Measurements from ENCODE around the gene AOC1. TPM values are rescaled to one million over a fixed set of nuclear protein-coding genes. Genes with fewer than 3 reads are reported as not detected.

The AOC1 gene
- total RNA-seq, 4 donors from 2014 or later = 0.69 TPM; not detected in 2

GRCh38 chr7:150879345-150879744, 27.0 kb downstream of the AOC1 start:
- H3K36me3 ChIP-seq = no peaks in the 10 kb centered on the region
- H3K27ac ChIP-seq = no peak overlapping the region
- peaks cover 0 to 30% (median 0%) of the 10 kb centered on the region in 3 donors for H3K9me3 ChIP-seq
- H3K27me3 ChIP-seq = no peaks in the 10 kb centered on the region
- no peak overlapping the region for H3K4me3 ChIP-seq
- peaks cover 0 to 21% (median 4%) of the 10 kb centered on the region in 3 donors for H3K4me1 ChIP-seq
- ATAC-seq = no peak
- TF ChIP-seq EP300 (IDR thresholded peaks at IDR 0.05) = no peak
- no peak for TF ChIP-seq POLR2AphosphoS5 (IDR thresholded peaks at IDR 0.05)
- TF ChIP-seq POLR2A (IDR thresholded peaks at IDR 0.05) = no peak
- TF ChIP-seq, protein P1, sequence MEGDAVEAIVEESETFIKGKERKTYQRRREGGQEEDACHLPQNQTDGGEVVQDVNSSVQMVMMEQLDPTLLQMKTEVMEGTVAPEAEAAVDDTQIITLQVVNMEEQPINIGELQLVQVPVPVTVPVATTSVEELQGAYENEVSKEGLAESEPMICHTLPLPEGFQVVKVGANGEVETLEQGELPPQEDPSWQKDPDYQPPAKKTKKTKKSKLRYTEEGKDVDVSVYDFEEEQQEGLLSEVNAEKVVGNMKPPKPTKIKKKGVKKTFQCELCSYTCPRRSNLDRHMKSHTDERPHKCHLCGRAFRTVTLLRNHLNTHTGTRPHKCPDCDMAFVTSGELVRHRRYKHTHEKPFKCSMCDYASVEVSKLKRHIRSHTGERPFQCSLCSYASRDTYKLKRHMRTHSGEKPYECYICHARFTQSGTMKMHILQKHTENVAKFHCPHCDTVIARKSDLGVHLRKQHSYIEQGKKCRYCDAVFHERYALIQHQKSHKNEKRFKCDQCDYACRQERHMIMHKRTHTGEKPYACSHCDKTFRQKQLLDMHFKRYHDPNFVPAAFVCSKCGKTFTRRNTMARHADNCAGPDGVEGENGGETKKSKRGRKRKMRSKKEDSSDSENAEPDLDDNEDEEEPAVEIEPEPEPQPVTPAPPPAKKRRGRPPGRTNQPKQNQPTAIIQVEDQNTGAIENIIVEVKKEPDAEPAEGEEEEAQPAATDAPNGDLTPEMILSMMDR (IDR thresholded peaks at IDR 0.05) = no peak

DNA sequence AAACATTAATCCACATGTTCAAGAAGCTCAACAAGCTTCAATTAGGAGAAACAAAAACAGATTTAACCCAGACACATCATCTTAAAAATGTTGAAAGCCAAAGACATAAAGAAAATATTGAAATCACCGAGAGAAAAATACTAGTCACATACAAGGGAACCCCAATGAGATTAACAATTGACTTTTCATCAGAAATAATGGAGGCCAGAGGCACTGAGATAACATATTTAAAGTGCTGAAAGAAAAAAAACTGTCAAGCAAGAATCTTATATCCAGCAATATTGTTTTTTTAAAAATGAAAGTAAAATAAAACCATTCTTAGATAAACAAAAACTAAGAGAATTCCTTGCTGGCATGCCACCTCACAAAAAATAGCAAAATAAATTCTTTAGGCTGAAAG, 28.9 kb downstream of the AOC1 start:
- no peak overlapping the region for H3K27ac ChIP-seq
- no peak overlapping the region for H3K4me3 ChIP-seq
- TF ChIP-seq POLR2AphosphoS5 (IDR thresholded peaks at IDR 0.05) = no peak
- TF ChIP-seq, protein P1 (IDR thresholded peaks at IDR 0.05) = no peak
- no peak for TF ChIP-seq POLR2A (IDR thresholded peaks at IDR 0.05)
- no peak for TF ChIP-seq EP300 (IDR thresholded peaks at IDR 0.05)
- H3K27me3 ChIP-seq = no peaks in the 10 kb centered on the region
- no peaks in the 10 kb centered on the region for H3K36me3 ChIP-seq
- no peak for ATAC-seq
- peaks cover 0 to 13% (median 4%) of the 10 kb centered on the region in 3 donors for H3K4me1 ChIP-seq
- peaks cover 0 to 34% (median 0%) of the 10 kb centered on the region in 3 donors for H3K9me3 ChIP-seq
- whole genome bisulfite sequencing, 2 donors (ENCODE audit: low coverage in 1 of 2) = 92% methylated on average over 1 of the region's 1 CpG; no CpG with 5 or more reads in 1 of the 2 donors

DNA sequence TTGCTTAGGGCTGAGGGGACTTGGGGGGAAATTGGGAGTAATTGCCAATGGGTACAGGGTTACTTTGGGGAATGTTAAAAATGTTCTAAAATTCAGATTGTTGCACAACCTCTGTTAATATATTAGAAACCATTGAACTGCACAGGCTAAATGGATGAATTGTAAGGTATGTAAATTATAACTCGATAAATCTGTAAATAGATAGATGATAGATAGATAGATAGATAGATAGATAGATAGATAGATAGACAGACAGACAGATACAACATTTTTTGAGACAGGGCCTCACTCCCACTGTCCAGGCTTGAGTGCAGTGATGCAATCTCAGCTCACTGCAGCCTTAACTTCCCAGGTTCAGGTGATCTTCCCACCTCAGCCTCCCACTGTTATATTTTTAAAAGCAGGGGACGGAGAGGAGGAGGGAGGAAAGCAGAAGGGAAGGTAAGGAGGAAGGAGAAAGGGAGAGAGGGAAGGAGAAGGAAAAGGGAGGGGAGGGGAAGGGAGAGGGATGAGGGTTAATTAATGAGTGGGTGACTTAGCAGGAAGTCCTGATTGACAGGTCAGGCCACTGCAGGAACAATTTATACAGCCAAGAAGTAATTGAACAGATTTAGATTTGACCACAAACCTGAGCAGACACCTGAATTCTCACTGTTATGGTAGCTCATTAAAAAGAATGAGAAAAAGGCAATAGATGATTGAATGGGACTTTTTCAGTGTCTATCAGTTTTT, 38.7 kb downstream of the AOC1 start:
- WGBS, 2 donors (ENCODE audit: low coverage in 1 of 2) = 81 to 86% methylated on average over 1 to 2 of the region's 2 CpGs
- no peak for TF ChIP-seq EP300 (IDR thresholded peaks at IDR 0.05)
- TF ChIP-seq POLR2AphosphoS5 (IDR thresholded peaks at IDR 0.05) = no peak
- no peak for TF ChIP-seq POLR2A (IDR thresholded peaks at IDR 0.05)
- TF ChIP-seq, protein P1 (IDR thresholded peaks at IDR 0.05) = no peak
- Histone ChIP-seq H3K27ac (no peak overlapping the region), H3K4me3 (no peak overlapping the region), H3K9me3 (peaks cover 0 to 16% (median 0%) of the 10 kb centered on the region in 3 donors), H3K27me3 (peaks cover 5% of the 10 kb centered on the region), H3K4me1 (no peaks in the 10 kb centered on the region), H3K36me3 (no peaks in the 10 kb centered on the region)
- ATAC-seq = no peak

GRCh38 chr7:150891740-150892139, 39.4 kb downstream of the AOC1 start:
- Histone ChIP-seq H3K4me3 (no peak overlapping the region), H3K4me1 (no peaks in the 10 kb centered on the region), H3K27me3 (peaks cover 12% of the 10 kb centered on the region), H3K9me3 (peaks cover 0 to 16% (median 0%) of the 10 kb centered on the region in 3 donors), H3K27ac (no peak overlapping the region), H3K36me3 (no peaks in the 10 kb centered on the region)
- no peak for ATAC-seq
- 100% methylated on average over 1 of the region's 5 CpGs; no CpG with 5 or more reads in 1 of the 2 donors for WGBS, 2 donors (ENCODE audit: low coverage in 1 of 2)
- TF ChIP-seq, protein P1 (IDR thresholded peaks at IDR 0.05) = no peak

DNA sequence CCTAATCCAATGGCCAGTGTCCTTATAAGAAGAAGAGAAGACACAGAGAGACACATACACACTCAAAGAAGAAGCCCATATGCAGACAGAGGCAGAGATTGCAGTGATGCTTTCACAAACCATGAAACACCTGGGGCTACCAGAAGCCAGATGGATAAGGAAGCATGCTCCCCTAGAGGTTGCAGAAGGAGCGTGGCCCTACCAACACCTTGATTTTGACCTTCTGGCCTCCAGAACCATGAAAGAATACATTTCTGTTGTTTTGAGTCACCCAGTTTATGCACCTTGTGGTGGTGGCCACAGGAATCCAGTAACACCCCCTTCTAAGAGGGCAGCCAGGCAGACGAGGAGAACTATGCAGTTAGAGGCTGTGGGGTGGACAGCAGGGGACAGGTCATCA, 43.5 kb downstream of the AOC1 start:
- 80 to 100% methylated on average over 1 of the region's 2 CpGs for WGBS, 2 donors (ENCODE audit: low coverage in 1 of 2)

More for the DNA sequence above, 43.5 kb downstream of the AOC1 start:
- peaks cover 0 to 11% (median 0%) of the 10 kb centered on the region in 3 donors for H3K4me1 ChIP-seq
- TF ChIP-seq, protein P1 (IDR thresholded peaks at IDR 0.05) = no peak
- TF ChIP-seq EP300 (IDR thresholded peaks at IDR 0.05) (no peak), POLR2A (IDR thresholded peaks at IDR 0.05) (no peak), POLR2AphosphoS5 (IDR thresholded peaks at IDR 0.05) (no peak)
- H3K9me3 ChIP-seq = peaks cover 0 to 16% (median 0%) of the 10 kb centered on the region in 3 donors
- peaks cover 35% of the 10 kb centered on the region for H3K27me3 ChIP-seq
- no peak for ATAC-seq
- no peaks in the 10 kb centered on the region for H3K36me3 ChIP-seq
- H3K27ac ChIP-seq = no peak overlapping the region
- no peak overlapping the region for H3K4me3 ChIP-seq

Data from gastroesophageal sphincter (tissue), 4 donors.